Fibroblast of skin of back (primary cell): Measurements from ENCODE around the gene RAMAC.
"Not testable (repeated sequence)": the region's sequence is repeated elsewhere in the genome, so short reads cannot be mapped to it uniquely, and the experiment has no call there.

ENCODE experiments used
- DNase-seq: peaks from one replicate; pipeline ENCODE4 v3.0.0-alpha.2; 2013

The RAMAC gene

GRCh38 chr15:82968066-82968465 is 17.9 kb upstream of the RAMAC start:
- DNase-seq = peak; percentile 13

GRCh38 chr15:82969353-82969752 is 16.7 kb upstream of the RAMAC start:
- no peak for DNase-seq

GRCh38 chr15:82970078-82970686 is 15.8 kb upstream of the RAMAC start:
- DNase-seq = no peak

GRCh38 chr15:82970696-82971095 is 15.3 kb upstream of the RAMAC start:
- DNase-seq = no peak

GRCh38 chr15:82971218-82971984 is 14.6 kb upstream of the RAMAC start:
- DNase-seq = no peak

GRCh38 chr15:82972990-82973389 is 13.0 kb upstream of the RAMAC start:
- no peak for DNase-seq

- no peak for DNase-seq
Measured at GRCh38 chr15:82977076-82977475, 8.9 kb upstream of the RAMAC start.

GRCh38 chr15:82978438-82978837 is 7.6 kb upstream of the RAMAC start:
- no peak for DNase-seq

- DNase-seq = no peak
Measured at GRCh38 chr15:82979726-82980125, 6.3 kb upstream of the RAMAC start.

- DNase-seq = no peak
Measured at GRCh38 chr15:82980981-82981380, 5.0 kb upstream of the RAMAC start.

GRCh38 chr15:82986442-82986780 is 401 bp downstream of the RAMAC start:
- no peak for DNase-seq

- no peak for DNase-seq
Measured at GRCh38 chr15:82992436-82992998, 6.5 kb downstream of the RAMAC start.

- no peak for DNase-seq
Measured at GRCh38 chr15:82993144-82993543, 7.1 kb downstream of the RAMAC start.

GRCh38 chr15:82995076-82995475 is 9.1 kb downstream of the RAMAC start:
- no peak for DNase-seq

- no peak for DNase-seq
Measured at GRCh38 chr15:82995938-82996337, 9.9 kb downstream of the RAMAC start.

- DNase-seq = no peak
Measured at GRCh38 chr15:82999426-82999825, 13.4 kb downstream of the RAMAC start.

- peak; percentile 64 for DNase-seq
Measured at GRCh38 chr15:82999905-83000671, 14.1 kb downstream of the RAMAC start.

GRCh38 chr15:83000672-83001031 is 14.6 kb downstream of the RAMAC start:
- DNase-seq = not testable (repeated sequence)

- peak; percentile 74 for DNase-seq
Measured at GRCh38 chr15:83010709-83011270, 24.8 kb downstream of the RAMAC start.

- DNase-seq = peak; percentile 90
Measured at GRCh38 chr15:83011271-83012075, 25.5 kb downstream of the RAMAC start, which contains the start of gene C15orf40. TSS of gene C15orf40 (minus strand) at chr15:83011639. CDS start at chr15:83011607, 32 bp downstream.

- DNase-seq = peak; percentile 39
Measured at GRCh38 chr15:83012076-83012426, 26.0 kb downstream of the RAMAC start.

- DNase-seq = no peak
Measured at GRCh38 chr15:83012636-83013035, 26.6 kb downstream of the RAMAC start.
